SK-N-SH (cell line): ENCODE measurements around the gene SESTD1. TPM values are rescaled to one million over a fixed set of nuclear protein-coding genes. Genes with fewer than 3 reads are reported as not detected.

Experiments
- CTCF ChIA-PET: fragments of 300-600, 350-600 bp; formaldehyde crosslinking; extraction: SDS; loops from one replicate; lab custom pipeline; 2021; lab: Yijun Ruan, JAX
- POLR2A ChIA-PET: fragments of 350-600 bp; sonication (Branson Sonifier 250); formaldehyde crosslinking; extraction: SDS; loops from one replicate; lab custom pipeline; 2020; ENCODE audit warnings: antibody characterized with exemption, inconsistent platforms; lab: Yijun Ruan, JAX
- DNase-seq: peaks from one replicate; pipeline ENCODE4 v3.0.0; 2012
- H2AFZ ChIP-seq: fragments of 200-600 bp; sonication (generic); 2 replicates; pipeline ENCODE4 v1.8.1; 2016; ENCODE audit warnings: antibody characterized with exemption, mild to moderate bottlenecking, low read depth
- H3F3A ChIP-seq: fragments of 200-600 bp; sonication (generic); replicated peaks from 2 replicates; pipeline ENCODE3; 2016; ENCODE audit warnings: antibody characterized with exemption, mild to moderate bottlenecking; ENCODE audit not compliant: insufficient read depth
- H3K27ac ChIP-seq, 2 experiments: fragments of 200-500 bp in 1 of 2; fragments of 200-600 bp in 1 of 2; sonication (Bioruptor generic) in 1 of 2; sonication (generic), shearing (Covaris generic) in 1 of 2; 2 replicates each; pipeline versions ENCODE4 v1.5.1 to v1.6.1; 2014 to 2016; ENCODE audit warnings: low read depth in 2 of 2, inconsistent platforms in 1 of 2, low read length in 1 of 2, mild to moderate bottlenecking in 1 of 2, mixed read lengths in 1 of 2
- H3K27me3 ChIP-seq: fragments of 200-600 bp; sonication (generic), shearing (Covaris generic); 2 replicates; pipeline ENCODE4 v1.6.1; 2016; ENCODE audit warnings: mixed run types; ENCODE audit not compliant: insufficient read depth
- H3K36me3 ChIP-seq, 2 experiments: fragments of 200-500 bp in 1 of 2; fragments of 200-600 bp in 1 of 2; sonication (Bioruptor generic) in 1 of 2; sonication (generic) in 1 of 2; replicated peaks in 1 of 2; 2 replicates each; pipeline versions ENCODE3 to v1.5.1; 2014 to 2016; ENCODE audit warnings: low read length in 1 of 2, mild to moderate bottlenecking in 1 of 2; ENCODE audit not compliant: insufficient read depth in 2 of 2, control insufficient read depth in 1 of 2
- H3K4me1 ChIP-seq, 2 experiments: fragments of 200-500 bp in 1 of 2; fragments of 200-600 bp in 1 of 2; sonication (Bioruptor generic) in 1 of 2; sonication (generic), shearing (Covaris generic) in 1 of 2; 2 replicates each; pipeline versions ENCODE4 v1.5.1 to v1.6.1; 2014 to 2016; ENCODE audit warnings: low read depth in 1 of 2, low read length in 1 of 2, mixed run types in 1 of 2; ENCODE audit not compliant: insufficient read depth in 2 of 2, control insufficient read depth in 1 of 2
- H3K4me2 ChIP-seq: fragments of 200-600 bp; sonication (generic), shearing (Covaris generic); 2 replicates; pipeline ENCODE4 v1.6.1; 2017; ENCODE audit warnings: mixed run types
- H3K4me3 ChIP-seq, 2 experiments: fragments of 200-500 bp in 1 of 2; fragments of 200-600 bp in 1 of 2; sonication (Bioruptor generic) in 1 of 2; sonication (generic), shearing (Covaris generic) in 1 of 2; 2 replicates each; pipeline versions ENCODE4 v1.5.1 to v1.8.1; 2014 to 2016; ENCODE audit warnings: low read depth in 2 of 2, inconsistent platforms in 1 of 2, low read length in 1 of 2, mild to moderate bottlenecking in 1 of 2, mixed read lengths in 1 of 2, moderate library complexity in 1 of 2
- H3K79me2 ChIP-seq: fragments of 200-600 bp; sonication (generic); 2 replicates; pipeline ENCODE4 v1.8.1; 2017; ENCODE audit warnings: mild to moderate bottlenecking; ENCODE audit not compliant: insufficient read depth
- H3K9ac ChIP-seq: fragments of 200-600 bp; sonication (generic); 2 replicates; pipeline ENCODE4 v1.6.1; 2017; ENCODE audit warnings: mixed run types
- H3K9me2 ChIP-seq: fragments of 200-600 bp; sonication (generic); 2 replicates; pipeline ENCODE4 v1.6.1; 2017; ENCODE audit warnings: mixed run types
- H3K9me3 ChIP-seq: fragments of 200-600 bp; sonication (generic); 2 replicates; pipeline ENCODE4 v1.6.1; 2017; ENCODE audit warnings: mixed run types, mild to moderate bottlenecking, moderate library complexity
- H4K20me1 ChIP-seq: fragments of 200-600 bp; sonication (generic); 2 replicates; pipeline ENCODE4 v1.6.1; 2017; ENCODE audit warnings: mild to moderate bottlenecking, mixed run types; ENCODE audit not compliant: insufficient read depth
- ELF1 ChIP-seq: IDR thresholded peaks from 2 replicates; pipeline ENCODE4 v1.4.0; 2012
- FOXJ3 ChIP-seq: sonication (generic); formaldehyde crosslinking; IDR thresholded peaks from 2 replicates; pipeline ENCODE4 v1.5.1; 2020; ENCODE audit warnings: mild to moderate bottlenecking, missing genetic modification reagents
- FOXM1 ChIP-seq: IDR thresholded peaks from 2 replicates; pipeline ENCODE4 v1.4.0; 2012; ENCODE audit warnings: low read depth, mild to moderate bottlenecking
- GABPA ChIP-seq: IDR thresholded peaks from 2 replicates; pipeline ENCODE4 v1.4.0; 2012; ENCODE audit warnings: low read depth, mild to moderate bottlenecking
- JUND ChIP-seq: IDR thresholded peaks from 2 replicates; pipeline ENCODE4 v1.4.0; 2012
- NFIC ChIP-seq: IDR thresholded peaks from 2 replicates; pipeline ENCODE4 v1.4.0; 2012; ENCODE audit warnings: borderline replicate concordance
- RFX5 ChIP-seq: IDR thresholded peaks from 2 replicates; pipeline ENCODE4 v1.6.1; 2012; ENCODE audit warnings: mild to moderate bottlenecking, improper control_type of control experiment, low read length
- RXRA ChIP-seq: IDR thresholded peaks from 2 replicates; pipeline ENCODE4 v1.4.0; 2012; ENCODE audit warnings: low read depth, mild to moderate bottlenecking, borderline replicate concordance
- SIN3A ChIP-seq: IDR thresholded peaks from 2 replicates; pipeline ENCODE4 v1.6.1; 2012; ENCODE audit warnings: low read depth, mild to moderate bottlenecking, low read length, moderate library complexity, borderline replicate concordance
- SMC3 ChIP-seq: IDR thresholded peaks from 2 replicates; pipeline ENCODE4 v1.6.1; 2012; ENCODE audit warnings: low read depth, low read length, improper control_type of control experiment
- TAF1 ChIP-seq: IDR thresholded peaks from 2 replicates; pipeline ENCODE4 v1.6.1; 2012; ENCODE audit warnings: low read depth, mild to moderate bottlenecking, low read length, moderate library complexity, borderline replicate concordance
- TEAD4 ChIP-seq: IDR thresholded peaks from 2 replicates; pipeline ENCODE4 v1.4.0; 2012; ENCODE audit warnings: mild to moderate bottlenecking, borderline replicate concordance; ENCODE audit not compliant: insufficient read depth
- polyA plus RNA-seq, 3 experiments: library from polyadenylated mRNA; depleted of rRNA; stranded (reverse); fragments of >200 nt; gene quantifications; 2 replicates each; pipeline ENCODE4 v1.2.3, GENCODE V29; 2012
- TF ChIP-seq, protein P1 (sequence below): fragments of 150-350 bp; IDR thresholded peaks from 2 replicates; pipeline ENCODE4 v1.6.1; 2016; ENCODE audit warnings: mild to moderate bottlenecking, low read depth, low read length
- TF ChIP-seq, protein P2 (sequence below): IDR thresholded peaks from 2 replicates; pipeline ENCODE4 v1.4.0; 2012; ENCODE audit warnings: low read depth
- TF ChIP-seq, protein P3 (sequence below): fragments of 200-600 bp; sonication (generic); IDR thresholded peaks from 2 replicates; pipeline ENCODE4 v1.6.1; 2017; ENCODE audit warnings: antibody characterized with exemption, mild to moderate bottlenecking, moderate library complexity
- TF ChIP-seq, protein P4 (sequence below): IDR thresholded peaks from 2 replicates; pipeline ENCODE4 v1.6.1; 2012; ENCODE audit warnings: mild to moderate bottlenecking, low read depth, low read length, moderate library complexity

The SESTD1 gene
- polyA plus RNA-seq, 1 of the 3 experiments (the other 2 are of a cell fraction), result 4.6 TPM

DNA sequence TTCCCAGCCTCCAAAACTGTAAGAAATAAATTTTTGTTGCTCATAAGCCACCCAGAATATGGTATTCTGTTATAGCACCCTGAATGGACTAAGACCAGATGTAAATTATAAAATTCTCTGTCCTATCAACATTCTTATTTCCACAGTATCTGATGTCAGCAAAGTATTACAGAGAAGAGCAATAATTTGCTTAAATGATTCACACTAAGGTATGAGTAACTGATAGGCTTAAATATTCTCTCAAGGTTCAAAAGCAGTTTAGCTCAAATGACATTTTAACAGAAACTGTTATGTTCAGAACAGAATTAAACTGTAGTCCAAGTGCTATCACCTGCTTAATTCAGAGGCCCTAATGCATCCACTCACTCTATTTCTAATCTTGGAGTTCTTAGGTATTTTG is 12.8 kb downstream of the SESTD1 start:
- Histone ChIP-seq H3K36me3 (peaks cover 0 to 4% of the 10 kb centered on the region in 2 experiments), H2AFZ (no peak overlapping the region), H3F3A (peaks cover 14% of the 10 kb centered on the region), H3K27ac (no peak overlapping the region), H3K4me3 (no peak overlapping the region), H3K9me3 (no peaks in the 10 kb centered on the region), H4K20me1 (no peaks in the 10 kb centered on the region), H3K4me1 (no peaks in the 10 kb centered on the region; a peak in 1 of 4 replicates), H3K79me2 (peaks cover 90% of the 10 kb centered on the region), H3K4me2 (no peak overlapping the region), H3K9me2 (no peaks in the 10 kb centered on the region), H3K9ac (no peak overlapping the region), H3K27me3 (no peaks in the 10 kb centered on the region)
- TF ChIP-seq ELF1, result no peak
- TF ChIP-seq JUND, result no peak
- TF ChIP-seq FOXM1, result no peak
- TF ChIP-seq NFIC, result no peak
- no peak for TF ChIP-seq SMC3
- no peak for TF ChIP-seq FOXJ3 (CRISPR knock-in tag)
- TF ChIP-seq, protein P1, sequence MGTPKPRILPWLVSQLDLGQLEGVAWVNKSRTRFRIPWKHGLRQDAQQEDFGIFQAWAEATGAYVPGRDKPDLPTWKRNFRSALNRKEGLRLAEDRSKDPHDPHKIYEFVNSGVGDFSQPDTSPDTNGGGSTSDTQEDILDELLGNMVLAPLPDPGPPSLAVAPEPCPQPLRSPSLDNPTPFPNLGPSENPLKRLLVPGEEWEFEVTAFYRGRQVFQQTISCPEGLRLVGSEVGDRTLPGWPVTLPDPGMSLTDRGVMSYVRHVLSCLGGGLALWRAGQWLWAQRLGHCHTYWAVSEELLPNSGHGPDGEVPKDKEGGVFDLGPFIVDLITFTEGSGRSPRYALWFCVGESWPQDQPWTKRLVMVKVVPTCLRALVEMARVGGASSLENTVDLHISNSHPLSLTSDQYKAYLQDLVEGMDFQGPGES, result no peak
- TF ChIP-seq SIN3A, result no peak
- TF ChIP-seq, protein P2, sequence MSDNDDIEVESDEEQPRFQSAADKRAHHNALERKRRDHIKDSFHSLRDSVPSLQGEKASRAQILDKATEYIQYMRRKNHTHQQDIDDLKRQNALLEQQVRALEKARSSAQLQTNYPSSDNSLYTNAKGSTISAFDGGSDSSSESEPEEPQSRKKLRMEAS, result no peak
- TF ChIP-seq, protein P3, sequence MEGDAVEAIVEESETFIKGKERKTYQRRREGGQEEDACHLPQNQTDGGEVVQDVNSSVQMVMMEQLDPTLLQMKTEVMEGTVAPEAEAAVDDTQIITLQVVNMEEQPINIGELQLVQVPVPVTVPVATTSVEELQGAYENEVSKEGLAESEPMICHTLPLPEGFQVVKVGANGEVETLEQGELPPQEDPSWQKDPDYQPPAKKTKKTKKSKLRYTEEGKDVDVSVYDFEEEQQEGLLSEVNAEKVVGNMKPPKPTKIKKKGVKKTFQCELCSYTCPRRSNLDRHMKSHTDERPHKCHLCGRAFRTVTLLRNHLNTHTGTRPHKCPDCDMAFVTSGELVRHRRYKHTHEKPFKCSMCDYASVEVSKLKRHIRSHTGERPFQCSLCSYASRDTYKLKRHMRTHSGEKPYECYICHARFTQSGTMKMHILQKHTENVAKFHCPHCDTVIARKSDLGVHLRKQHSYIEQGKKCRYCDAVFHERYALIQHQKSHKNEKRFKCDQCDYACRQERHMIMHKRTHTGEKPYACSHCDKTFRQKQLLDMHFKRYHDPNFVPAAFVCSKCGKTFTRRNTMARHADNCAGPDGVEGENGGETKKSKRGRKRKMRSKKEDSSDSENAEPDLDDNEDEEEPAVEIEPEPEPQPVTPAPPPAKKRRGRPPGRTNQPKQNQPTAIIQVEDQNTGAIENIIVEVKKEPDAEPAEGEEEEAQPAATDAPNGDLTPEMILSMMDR, result no peak
- TF ChIP-seq GABPA, result no peak
- no peak for TF ChIP-seq RFX5
- no peak for TF ChIP-seq TEAD4
- no peak for TF ChIP-seq RXRA
- TF ChIP-seq TAF1, result no peak
- TF ChIP-seq, protein P4, sequence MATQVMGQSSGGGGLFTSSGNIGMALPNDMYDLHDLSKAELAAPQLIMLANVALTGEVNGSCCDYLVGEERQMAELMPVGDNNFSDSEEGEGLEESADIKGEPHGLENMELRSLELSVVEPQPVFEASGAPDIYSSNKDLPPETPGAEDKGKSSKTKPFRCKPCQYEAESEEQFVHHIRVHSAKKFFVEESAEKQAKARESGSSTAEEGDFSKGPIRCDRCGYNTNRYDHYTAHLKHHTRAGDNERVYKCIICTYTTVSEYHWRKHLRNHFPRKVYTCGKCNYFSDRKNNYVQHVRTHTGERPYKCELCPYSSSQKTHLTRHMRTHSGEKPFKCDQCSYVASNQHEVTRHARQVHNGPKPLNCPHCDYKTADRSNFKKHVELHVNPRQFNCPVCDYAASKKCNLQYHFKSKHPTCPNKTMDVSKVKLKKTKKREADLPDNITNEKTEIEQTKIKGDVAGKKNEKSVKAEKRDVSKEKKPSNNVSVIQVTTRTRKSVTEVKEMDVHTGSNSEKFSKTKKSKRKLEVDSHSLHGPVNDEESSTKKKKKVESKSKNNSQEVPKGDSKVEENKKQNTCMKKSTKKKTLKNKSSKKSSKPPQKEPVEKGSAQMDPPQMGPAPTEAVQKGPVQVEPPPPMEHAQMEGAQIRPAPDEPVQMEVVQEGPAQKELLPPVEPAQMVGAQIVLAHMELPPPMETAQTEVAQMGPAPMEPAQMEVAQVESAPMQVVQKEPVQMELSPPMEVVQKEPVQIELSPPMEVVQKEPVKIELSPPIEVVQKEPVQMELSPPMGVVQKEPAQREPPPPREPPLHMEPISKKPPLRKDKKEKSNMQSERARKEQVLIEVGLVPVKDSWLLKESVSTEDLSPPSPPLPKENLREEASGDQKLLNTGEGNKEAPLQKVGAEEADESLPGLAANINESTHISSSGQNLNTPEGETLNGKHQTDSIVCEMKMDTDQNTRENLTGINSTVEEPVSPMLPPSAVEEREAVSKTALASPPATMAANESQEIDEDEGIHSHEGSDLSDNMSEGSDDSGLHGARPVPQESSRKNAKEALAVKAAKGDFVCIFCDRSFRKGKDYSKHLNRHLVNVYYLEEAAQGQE, result no peak
- POLR2A ChIA-PET, result interaction anchor here (0.6 kb wide), 1 partner anchor 1871 kb away, joined by 3 read pairs; no protein-coding TSS in a partner anchor
- CTCF ChIA-PET, result interaction anchor here (1.0 kb wide), 1 partner anchor 11 kb away, joined by 4 read pairs; no protein-coding TSS in a partner anchor
- no peak for DNase-seq
